GM12878 (cell line): ENCODE measurements around the gene STAMBPL1. TPM values are rescaled to one million over a fixed set of nuclear protein-coding genes. Genes with fewer than 3 reads are reported as not detected.
A peak's percentile ranks its signal among the peaks of the same experiment; 100 is the strongest.

ENCODE experiments used
- ATAC-seq: fragments of 200-7000 bp; cut with Tn5 transposase; 3 replicates; pipeline ENCODE4 v1.9.1; 2020; ENCODE audit warnings: mild to moderate bottlenecking, moderate library complexity
- BruUV-seq: library from RNA; stranded (reverse); fragments of 400-500 nt; replicated peaks from 2 replicates; lab custom pipeline; 2021; lab: Mats Ljungman, UMichigan
- CTCF ChIA-PET: fragments of 300-600 bp; sonication (Branson Sonifier 250); formaldehyde crosslinking; extraction: SDS; loops from one replicate; lab custom pipeline; 2021; ENCODE audit warnings: inconsistent platforms; lab: Yijun Ruan, JAX
- POLR2A ChIA-PET: fragments of 350-600 bp; formaldehyde crosslinking; extraction: SDS; loops from one replicate; lab custom pipeline; 2021; ENCODE audit warnings: inconsistent platforms; lab: Charles Lee
- RAD21 ChIA-PET: fragments of 300-600 bp; sonication (Branson Sonifier 250); formaldehyde crosslinking; loops from one replicate; lab custom pipeline; 2023; ENCODE audit warnings: antibody characterized with exemption; ENCODE audit not compliant: unreplicated experiment; lab: Charles Lee
- SMC1A ChIA-PET: fragments of 300-600 bp; sonication (Branson Sonifier 250); formaldehyde crosslinking; loops from one replicate; lab custom pipeline; 2023; ENCODE audit not compliant: unreplicated experiment, uncharacterized antibody; lab: Charles Lee
- DNase-seq: peaks from one replicate; pipeline ENCODE4 v3.0.0-alpha.2; 2011; ENCODE audit warnings: low read depth, low spot score
- FAIRE-seq: peaks from 3 replicates; lab custom pipeline; 2011; peaks lifted over from hg19 to GRCh38; lab: Jason Lieb, UNC
- H2AFZ ChIP-seq: 2 replicates; pipeline ENCODE4 v1.6.0; 2011; ENCODE audit warnings: low read depth, low read length, control low read depth; ENCODE audit not compliant: control insufficient read depth
- H3K27ac ChIP-seq: 2 replicates; pipeline ENCODE4 v1.5.1; 2011; ENCODE audit warnings: control low read depth; ENCODE audit not compliant: control insufficient read depth, insufficient read depth
- H3K27me3 ChIP-seq, 2 experiments: replicated peaks in 1 of 2; 2 replicates each; pipeline versions ENCODE4 v1.6.0 to v1.6.1; 2011; ENCODE audit warnings: low read length in 1 of 2; ENCODE audit not compliant: control insufficient read depth in 2 of 2, insufficient read depth in 2 of 2
- H3K36me3 ChIP-seq, 2 experiments: 2 replicates each; pipeline ENCODE4 v1.5.1; 2011; ENCODE audit warnings: low read length in 1 of 2; ENCODE audit not compliant: control insufficient read depth in 2 of 2, insufficient read depth in 2 of 2
- H3K4me1 ChIP-seq: 2 replicates; pipeline ENCODE4 v1.6.1; 2011; ENCODE audit warnings: mild to moderate bottlenecking, low read length, moderate library complexity, mixed read lengths; ENCODE audit not compliant: control insufficient read depth, insufficient read depth
- H3K4me2 ChIP-seq: 2 replicates; pipeline ENCODE4 v1.6.0; 2011; ENCODE audit warnings: control low read depth; ENCODE audit not compliant: control insufficient read depth, insufficient read depth
- H3K4me3 ChIP-seq: fragments of 200-600 bp; sonication (generic); 2 replicates; pipeline ENCODE4 v1.5.1; 2016
- H3K79me2 ChIP-seq: 2 replicates; pipeline ENCODE4 v1.6.0; 2011; ENCODE audit warnings: low read length; ENCODE audit not compliant: control insufficient read depth, insufficient read depth
- H3K9ac ChIP-seq: 2 replicates; pipeline ENCODE4 v1.8.0; 2011; ENCODE audit warnings: low read length, control low read depth, mixed read lengths; ENCODE audit not compliant: control insufficient read depth, insufficient read depth
- H3K9me3 ChIP-seq: replicated peaks from 3 replicates; pipeline ENCODE4 v1.5.1; 2011; ENCODE audit warnings: mild to moderate bottlenecking, low read length; ENCODE audit not compliant: control insufficient read depth, insufficient read depth
- H4K20me1 ChIP-seq: 2 replicates; pipeline ENCODE4 v1.6.0; 2011; ENCODE audit not compliant: control insufficient read depth, insufficient read depth
- BHLHE40 ChIP-seq, 2 experiments: fragments of 450-650 bp in 1 of 2; IDR thresholded peaks; 2 replicates each; pipeline ENCODE4 v1.6.1; 2011 to 2017; ENCODE audit warnings: low read depth in 2 of 2, borderline replicate concordance in 1 of 2, improper control_type of control experiment in 1 of 2, low read length in 1 of 2, mild to moderate bottlenecking in 1 of 2
- CHD1 ChIP-seq: IDR thresholded peaks from 2 replicates; pipeline ENCODE4 v1.6.1; 2012; ENCODE audit warnings: low read depth, low read length, improper control_type of control experiment
- JUNB ChIP-seq: IDR thresholded peaks from 2 replicates; pipeline ENCODE4 v1.6.1; 2016; ENCODE audit warnings: antibody characterized with exemption, mild to moderate bottlenecking
- POLR2AphosphoS5 ChIP-seq: IDR thresholded peaks from 2 replicates; pipeline ENCODE4 v1.6.1; 2011; ENCODE audit warnings: mild to moderate bottlenecking, low read length, inconsistent platforms
- SMC3 ChIP-seq: IDR thresholded peaks from 2 replicates; pipeline ENCODE4 v1.6.1; 2011; ENCODE audit warnings: low read length, improper control_type of control experiment, borderline replicate concordance
- SP1 ChIP-seq: IDR thresholded peaks from one replicate; pipeline ENCODE4 v1.6.1; 2011; ENCODE audit warnings: low read depth, low read length
- TARDBP ChIP-seq: IDR thresholded peaks from 2 replicates; pipeline ENCODE4 v1.6.1; 2016; ENCODE audit warnings: borderline replicate concordance
- YBX1 ChIP-seq: fragments of 450-650 bp; IDR thresholded peaks from 2 replicates; pipeline ENCODE4 v1.6.1; 2016; ENCODE audit warnings: antibody characterized with exemption
- ZNF217 ChIP-seq: fragments of 450-650 bp; IDR thresholded peaks from 2 replicates; pipeline ENCODE4 v1.6.1; 2017; ENCODE audit warnings: antibody characterized with exemption, mild to moderate bottlenecking
- ZNF384 ChIP-seq: IDR thresholded peaks from 2 replicates; pipeline ENCODE4 v1.6.1; 2012; ENCODE audit warnings: low read depth, mild to moderate bottlenecking, low read length, improper control_type of control experiment, borderline replicate concordance
- ZZZ3 ChIP-seq: IDR thresholded peaks from 2 replicates; pipeline ENCODE4 v1.6.1; 2011; ENCODE audit warnings: low read depth; ENCODE audit not compliant: control insufficient read depth, insufficient read length
- WGBS: methylation state at CpG from one replicate; pipeline ENCODE4 v1.1.6; 2016; ENCODE audit warnings: low lambda C conversion rate; ENCODE audit not compliant: insufficient replicate concordance, insufficient coverage; ENCODE audit errors: missing lambda C conversion rate; 5-methylcytosine and 5-hydroxymethylcytosine counted together
- in situ Hi-C: fragments of 300-500 bp; cut with MboI; formaldehyde crosslinking; loops from 9 replicates; pipeline ENCODE4 v1.14.3; 2018; ENCODE audit warnings: mixed read lengths
- intact Hi-C: fragments of 100-400 bp; cut with micrococcal nuclease; formaldehyde crosslinking; loops from one replicate; pipeline ENCODE4 v1.14.2; 2022; ENCODE audit not compliant: unreplicated experiment
- polyA plus RNA-seq, 11 experiments: library from polyadenylated mRNA; depleted of rRNA in 4 of 11; unstranded in 6 of 11; stranded (reverse) in 5 of 11; fragments of >200 nt; fragmentation: Nextera tagmentation in 4 of 11; fragmentation: Illumina TruSeq in 1 of 11; extraction: Ambion mirVana in 4 of 11; extraction: Trizol in 1 of 11; gene quantifications; 1 replicate in 1 of 11; 2 replicates in 10 of 11; pipeline versions ENCODE4 v1.2.1 to v1.2.3, GENCODE V29; 2011 to 2016; ENCODE audit warnings: inconsistent platforms in 2 of 11, missing spikeins in 2 of 11, low read depth in 1 of 11
- total RNA-seq, 4 experiments: library from RNA; depleted of rRNA in 3 of 4; stranded (reverse); fragments of >200 nt in 3 of 4; fragmentation: Illumina TruSeq in 1 of 4; extraction: Trizol in 1 of 4; gene quantifications; 2 replicates each; pipeline versions ENCODE4 v1.2.1 to v1.2.3, GENCODE V29; 2013 to 2021
- TF ChIP-seq, protein P1 (sequence below): fragments of 450-650 bp; IDR thresholded peaks from 2 replicates; pipeline ENCODE4 v1.6.1; 2016; ENCODE audit warnings: mild to moderate bottlenecking
- TF ChIP-seq, protein P2 (sequence below): fragments of 150-350 bp; IDR thresholded peaks from 2 replicates; pipeline ENCODE4 v1.6.1; 2014; ENCODE audit warnings: mild to moderate bottlenecking, low read depth, low read length
- TF ChIP-seq, protein P3 (sequence below): IDR thresholded peaks from 2 replicates; pipeline ENCODE4 v1.6.1; 2012; ENCODE audit warnings: low read length, inconsistent platforms
- TF ChIP-seq, protein P4 (sequence below): fragments of 450-650 bp; IDR thresholded peaks from 2 replicates; pipeline ENCODE4 v1.6.1; 2017; ENCODE audit warnings: mild to moderate bottlenecking, low read depth, inconsistent platforms; ENCODE audit not compliant: poor library complexity, severe bottlenecking

The STAMBPL1 gene
- total and polyA plus RNA-seq, 10 of the 15 experiments (the other 5 are each of a cell fraction or from before 2014, with no cell fraction given): 7.5 to 44.1 (median 25.4) TPM

DNA sequence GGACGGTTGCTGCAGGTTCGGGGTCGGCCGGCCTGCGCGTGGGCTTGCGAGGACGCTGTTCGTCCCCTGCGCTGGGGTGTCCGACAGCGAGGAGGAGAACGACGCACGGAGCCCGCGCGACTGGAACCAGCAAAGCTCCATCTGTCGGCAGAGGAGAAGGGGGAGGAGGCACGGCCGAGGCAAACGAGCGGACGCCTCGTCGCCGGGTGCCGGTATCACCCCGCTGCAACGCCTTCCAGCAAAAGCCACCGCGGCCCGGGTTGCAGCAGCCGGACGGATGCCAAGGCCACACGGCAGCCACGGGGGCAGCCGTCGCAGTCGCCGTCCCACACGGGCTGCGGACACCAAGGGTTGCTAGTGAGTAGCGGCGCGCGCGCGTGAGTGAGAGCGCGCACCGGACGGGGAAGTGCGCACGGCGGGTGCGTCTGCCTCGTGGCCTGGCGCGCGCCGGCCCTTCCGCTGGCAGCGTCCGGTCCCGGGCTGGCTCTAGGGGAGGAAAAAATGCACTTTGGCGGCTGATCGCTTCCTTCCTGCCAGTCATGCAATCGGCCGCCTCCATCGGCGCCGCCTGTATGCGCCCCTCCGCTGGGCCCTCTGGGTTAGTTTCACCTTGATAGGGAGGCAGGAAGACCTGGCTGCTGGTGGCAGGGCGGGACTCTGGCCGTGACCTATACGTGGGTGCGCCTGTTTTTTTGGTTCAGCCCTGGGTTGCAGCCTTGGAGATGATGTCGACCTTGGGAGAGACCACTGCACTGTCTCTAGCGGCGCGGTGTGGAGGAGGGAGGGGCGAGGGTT, 434 bp downstream of the STAMBPL1 start:
- peak overlapping the region; percentile 82 for H3K27ac ChIP-seq
- no peaks in the 10 kb centered on the region for H4K20me1 ChIP-seq
- WGBS: under 1% methylated on average over 80 of the region's 84 CpGs
- peaks cover 20% of the 10 kb centered on the region for H3K4me1 ChIP-seq
- H2AFZ ChIP-seq: peak overlapping the region; percentile 96
- H3K9ac ChIP-seq: peak overlapping the region; percentile 79
- ATAC-seq (peak; percentile 84), DNase-seq (peak; percentile 70), FAIRE-seq (no peak)
- CTCF ChIA-PET: interaction anchor here (0.9 to 9.8 kb wide), 11 partner anchors 10 to 107 kb away, joined by 3 to 72 read pairs (median 7); no protein-coding TSS in a partner anchor
- intact Hi-C loops: loop anchor here (1.0 to 10.0 kb wide), 5 partner anchors 20 to 534 kb away; partner anchors contain the start of genes FAS and IFIT5
- H3K4me2 ChIP-seq: peak overlapping the region; percentile 98
- POLR2A ChIA-PET: interaction anchor here (0.8 to 13.1 kb wide), 7 partner anchors 11 to 116 kb away, joined by 4 to 248 read pairs (median 6); partner anchors contain the start of gene FAS
- SMC1A ChIA-PET: interaction anchor here (0.5 to 12.6 kb wide), 11 partner anchors 10 to 113 kb away, joined by 3 to 329 read pairs (median 26); partner anchors contain the start of gene FAS
- H3K79me2 ChIP-seq: peaks cover 54% of the 10 kb centered on the region
- no peaks in the 10 kb centered on the region for H3K36me3 ChIP-seq
- in situ Hi-C loops: no loop called here
- peak overlapping the region; percentile 89 for H3K4me3 ChIP-seq
- H3K27me3 ChIP-seq: no peaks in the 10 kb centered on the region
- H3K9me3 ChIP-seq: no peaks in the 10 kb centered on the region
- no TSS peak for BruUV-seq
- RAD21 ChIA-PET: interaction anchor here (0.6 to 13.0 kb wide), 13 partner anchors 15 to 488 kb away, joined by 3 to 249 read pairs (median 6); partner anchors contain the start of gene FAS
- TF ChIP-seq CHD1 (peak; percentile 80; the same call in 1 of the 2 replicates), BHLHE40 (IDR thresholded peaks at IDR 0.05; ENCODE audit: borderline replicate concordance in 1 of 2, low read depth in 2 of 2, low read length in 1 of 2) (peak; percentile 75 to 87), SP1 (no peak), TARDBP (no peak), JUNB (no peak), SMC3 (no peak), ZNF217 (no peak), POLR2AphosphoS5 (peak; percentile 84), ZNF384 (no peak; the same call in 1 of the 2 replicates), YBX1 (no peak), ZZZ3 (no peak)
- TF ChIP-seq, protein P1, sequence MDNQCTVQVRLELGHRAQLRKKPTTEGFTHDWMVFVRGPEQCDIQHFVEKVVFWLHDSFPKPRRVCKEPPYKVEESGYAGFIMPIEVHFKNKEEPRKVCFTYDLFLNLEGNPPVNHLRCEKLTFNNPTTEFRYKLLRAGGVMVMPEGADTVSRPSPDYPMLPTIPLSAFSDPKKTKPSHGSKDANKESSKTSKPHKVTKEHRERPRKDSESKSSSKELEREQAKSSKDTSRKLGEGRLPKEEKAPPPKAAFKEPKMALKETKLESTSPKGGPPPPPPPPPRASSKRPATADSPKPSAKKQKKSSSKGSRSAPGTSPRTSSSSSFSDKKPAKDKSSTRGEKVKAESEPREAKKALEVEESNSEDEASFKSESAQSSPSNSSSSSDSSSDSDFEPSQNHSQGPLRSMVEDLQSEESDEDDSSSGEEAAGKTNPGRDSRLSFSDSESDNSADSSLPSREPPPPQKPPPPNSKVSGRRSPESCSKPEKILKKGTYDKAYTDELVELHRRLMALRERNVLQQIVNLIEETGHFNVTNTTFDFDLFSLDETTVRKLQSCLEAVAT: peak; percentile 46; the same call in 1 of the 2 replicates
- TF ChIP-seq, protein P2, sequence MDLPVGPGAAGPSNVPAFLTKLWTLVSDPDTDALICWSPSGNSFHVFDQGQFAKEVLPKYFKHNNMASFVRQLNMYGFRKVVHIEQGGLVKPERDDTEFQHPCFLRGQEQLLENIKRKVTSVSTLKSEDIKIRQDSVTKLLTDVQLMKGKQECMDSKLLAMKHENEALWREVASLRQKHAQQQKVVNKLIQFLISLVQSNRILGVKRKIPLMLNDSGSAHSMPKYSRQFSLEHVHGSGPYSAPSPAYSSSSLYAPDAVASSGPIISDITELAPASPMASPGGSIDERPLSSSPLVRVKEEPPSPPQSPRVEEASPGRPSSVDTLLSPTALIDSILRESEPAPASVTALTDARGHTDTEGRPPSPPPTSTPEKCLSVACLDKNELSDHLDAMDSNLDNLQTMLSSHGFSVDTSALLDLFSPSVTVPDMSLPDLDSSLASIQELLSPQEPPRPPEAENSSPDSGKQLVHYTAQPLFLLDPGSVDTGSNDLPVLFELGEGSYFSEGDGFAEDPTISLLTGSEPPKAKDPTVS: no peak
- TF ChIP-seq, protein P3, sequence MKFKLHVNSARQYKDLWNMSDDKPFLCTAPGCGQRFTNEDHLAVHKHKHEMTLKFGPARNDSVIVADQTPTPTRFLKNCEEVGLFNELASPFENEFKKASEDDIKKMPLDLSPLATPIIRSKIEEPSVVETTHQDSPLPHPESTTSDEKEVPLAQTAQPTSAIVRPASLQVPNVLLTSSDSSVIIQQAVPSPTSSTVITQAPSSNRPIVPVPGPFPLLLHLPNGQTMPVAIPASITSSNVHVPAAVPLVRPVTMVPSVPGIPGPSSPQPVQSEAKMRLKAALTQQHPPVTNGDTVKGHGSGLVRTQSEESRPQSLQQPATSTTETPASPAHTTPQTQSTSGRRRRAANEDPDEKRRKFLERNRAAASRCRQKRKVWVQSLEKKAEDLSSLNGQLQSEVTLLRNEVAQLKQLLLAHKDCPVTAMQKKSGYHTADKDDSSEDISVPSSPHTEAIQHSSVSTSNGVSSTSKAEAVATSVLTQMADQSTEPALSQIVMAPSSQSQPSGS: no peak
- TF ChIP-seq, protein P4, sequence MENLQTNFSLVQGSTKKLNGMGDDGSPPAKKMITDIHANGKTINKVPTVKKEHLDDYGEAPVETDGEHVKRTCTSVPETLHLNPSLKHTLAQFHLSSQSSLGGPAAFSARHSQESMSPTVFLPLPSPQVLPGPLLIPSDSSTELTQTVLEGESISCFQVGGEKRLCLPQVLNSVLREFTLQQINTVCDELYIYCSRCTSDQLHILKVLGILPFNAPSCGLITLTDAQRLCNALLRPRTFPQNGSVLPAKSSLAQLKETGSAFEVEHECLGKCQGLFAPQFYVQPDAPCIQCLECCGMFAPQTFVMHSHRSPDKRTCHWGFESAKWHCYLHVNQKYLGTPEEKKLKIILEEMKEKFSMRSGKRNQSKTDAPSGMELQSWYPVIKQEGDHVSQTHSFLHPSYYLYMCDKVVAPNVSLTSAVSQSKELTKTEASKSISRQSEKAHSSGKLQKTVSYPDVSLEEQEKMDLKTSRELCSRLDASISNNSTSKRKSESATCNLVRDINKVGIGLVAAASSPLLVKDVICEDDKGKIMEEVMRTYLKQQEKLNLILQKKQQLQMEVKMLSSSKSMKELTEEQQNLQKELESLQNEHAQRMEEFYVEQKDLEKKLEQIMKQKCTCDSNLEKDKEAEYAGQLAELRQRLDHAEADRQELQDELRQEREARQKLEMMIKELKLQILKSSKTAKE: no peak
